Measurements from ENCODE around the gene LRP6. TPM values are rescaled to one million over a fixed set of nuclear protein-coding genes. Genes with fewer than 3 reads are reported as not detected.

LRP6 gene
- polyA plus RNA-seq, 4 donors, result 59.1 to 62.4 (median 60.9) TPM

DNA sequence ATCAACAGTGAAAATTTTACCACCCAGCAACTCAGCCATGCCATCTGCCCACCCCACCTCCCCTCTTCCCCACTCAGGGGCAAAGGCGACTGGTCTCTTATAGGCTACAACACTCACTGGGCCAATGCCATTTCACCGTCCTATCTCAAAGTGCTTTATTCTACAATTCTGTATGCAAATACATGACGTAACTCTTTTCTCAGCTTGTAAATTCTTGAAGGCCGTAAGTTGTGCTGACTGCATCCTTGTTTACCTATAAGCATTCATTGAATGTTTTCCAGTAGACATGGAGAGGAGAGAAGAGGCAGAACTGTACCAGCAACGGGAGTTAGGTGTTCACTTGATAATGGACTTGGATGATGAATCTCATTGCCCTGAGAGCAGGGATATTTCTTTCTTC is 180.5 kb downstream of the LRP6 start:
- DNase-seq (ENCODE audit: low read depth in 4 of 4, low spot score in 3 of 4), result no peak

DNA sequence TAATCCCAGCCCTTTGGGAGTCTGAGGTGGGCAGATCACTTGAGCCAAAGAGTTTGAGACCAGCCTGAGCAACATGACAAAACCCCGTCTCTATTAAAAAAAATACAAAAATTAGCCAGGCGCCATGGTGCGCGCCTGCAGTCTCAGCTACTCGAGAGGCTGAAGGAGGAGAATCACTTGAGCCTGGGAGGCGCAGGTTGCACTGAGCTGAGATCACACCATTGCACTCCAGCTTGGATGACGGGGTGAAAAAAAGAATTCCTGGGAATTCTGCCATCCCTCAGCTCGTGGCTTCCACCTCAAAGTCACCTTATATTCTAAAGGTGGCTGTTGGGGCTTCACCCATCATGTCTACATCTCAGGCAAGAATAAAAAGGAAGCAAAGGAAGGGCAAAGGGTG is 183.2 kb downstream of the LRP6 start:
- no peak for DNase-seq (ENCODE audit: low read depth in 4 of 4, low spot score in 3 of 4)

DNA sequence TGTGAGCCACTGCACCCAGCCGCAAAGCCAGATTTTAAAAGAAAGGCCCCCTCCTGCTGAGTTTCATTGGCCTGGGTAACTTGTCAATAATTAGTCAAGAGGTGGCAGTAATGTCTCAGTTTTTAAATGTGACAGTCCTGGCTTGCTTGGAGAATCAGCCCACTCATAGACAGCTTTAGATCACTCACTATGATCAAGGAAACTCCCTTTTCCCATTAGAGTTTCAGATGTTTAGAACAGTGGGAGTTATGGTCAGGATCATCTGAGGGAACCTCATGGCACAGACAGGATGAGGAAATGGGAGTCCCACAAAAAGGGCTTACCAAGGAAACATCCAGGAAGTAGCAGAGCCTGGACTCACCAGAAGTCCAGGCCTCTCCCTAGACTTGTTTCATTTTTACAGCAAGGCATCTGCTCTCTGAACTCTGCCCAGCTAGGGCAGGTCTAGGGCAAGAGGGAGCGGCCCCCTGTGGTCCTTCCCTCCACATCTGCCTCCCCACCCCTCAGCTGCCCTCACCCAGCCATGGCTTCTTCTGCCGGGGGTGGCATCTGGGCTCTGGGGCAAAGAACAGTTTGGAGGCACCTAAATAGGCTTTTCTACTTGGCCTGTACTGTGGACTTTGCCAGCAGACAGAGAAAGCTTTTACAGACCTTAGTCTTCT is 184.9 kb downstream of the LRP6 start:
- DNase-seq (ENCODE audit: low read depth in 4 of 4, low spot score in 3 of 4), result no peak

DNA sequence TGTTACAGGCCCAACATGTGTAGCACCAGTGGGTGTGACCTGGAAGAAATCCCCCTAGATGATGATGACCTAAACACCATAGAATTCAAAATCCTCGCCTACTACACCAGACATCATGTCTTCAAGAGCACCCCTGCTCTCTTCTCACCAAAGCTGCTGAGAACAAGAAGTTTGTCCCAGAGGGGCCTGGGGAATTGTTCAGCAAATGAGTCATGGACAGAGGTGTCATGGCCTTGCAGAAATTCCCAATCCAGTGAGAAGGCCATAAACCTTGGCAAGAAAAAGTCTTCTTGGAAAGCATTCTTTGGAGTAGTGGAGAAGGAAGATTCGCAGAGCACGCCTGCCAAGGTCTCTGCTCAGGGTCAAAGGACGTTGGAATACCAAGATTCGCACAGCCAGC is 187.6 kb downstream of the LRP6 start:
- no peak for DNase-seq (ENCODE audit: low read depth in 4 of 4, low spot score in 3 of 4)

DNA sequence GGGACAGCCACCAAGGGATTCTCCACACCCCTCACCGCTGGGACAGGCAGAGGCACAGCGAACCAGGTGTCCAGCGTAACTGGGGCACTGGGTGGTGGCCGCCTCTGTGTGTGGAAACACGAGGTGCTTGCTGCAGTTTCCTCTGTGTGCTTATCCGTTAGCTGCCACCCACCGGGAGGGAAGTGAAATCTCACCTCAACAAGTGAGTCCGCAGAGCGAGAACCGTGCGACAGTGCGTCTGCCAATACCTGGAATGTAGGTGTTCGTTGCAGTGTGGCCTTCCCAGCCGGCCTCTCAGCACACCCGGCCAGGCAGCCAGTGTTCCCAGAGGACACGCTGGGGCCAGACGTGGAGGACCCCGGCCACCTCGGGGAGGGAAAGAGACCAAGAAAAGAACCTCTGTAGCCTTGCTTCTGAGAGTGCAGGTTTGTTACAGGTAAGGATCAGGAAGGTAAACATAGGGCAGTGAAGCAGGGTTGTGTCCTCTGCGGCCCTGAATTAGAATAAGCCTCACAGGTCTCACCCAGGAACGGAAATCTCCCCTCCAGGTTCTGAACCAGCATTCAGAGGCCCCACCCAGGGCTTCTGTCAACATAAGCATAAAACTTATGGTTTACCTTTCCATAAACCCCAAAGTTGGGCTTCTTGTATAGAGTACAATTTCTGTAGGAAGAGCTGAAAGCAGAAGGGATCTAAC is 194.6 kb downstream of the LRP6 start:
- no peak for DNase-seq (ENCODE audit: low read depth in 4 of 4, low spot score in 3 of 4)

- no peak for DNase-seq (ENCODE audit: low read depth in 4 of 4, low spot score in 3 of 4)
Observed at GRCh38 chr12:12070674-12071656, 195.9 kb downstream of the LRP6 start, which contains the start of gene BCL2L14. TSS of gene BCL2L14 (plus strand) at chr12:12070939. CDS start at chr12:12079306, 8,367 bp downstream.

DNA sequence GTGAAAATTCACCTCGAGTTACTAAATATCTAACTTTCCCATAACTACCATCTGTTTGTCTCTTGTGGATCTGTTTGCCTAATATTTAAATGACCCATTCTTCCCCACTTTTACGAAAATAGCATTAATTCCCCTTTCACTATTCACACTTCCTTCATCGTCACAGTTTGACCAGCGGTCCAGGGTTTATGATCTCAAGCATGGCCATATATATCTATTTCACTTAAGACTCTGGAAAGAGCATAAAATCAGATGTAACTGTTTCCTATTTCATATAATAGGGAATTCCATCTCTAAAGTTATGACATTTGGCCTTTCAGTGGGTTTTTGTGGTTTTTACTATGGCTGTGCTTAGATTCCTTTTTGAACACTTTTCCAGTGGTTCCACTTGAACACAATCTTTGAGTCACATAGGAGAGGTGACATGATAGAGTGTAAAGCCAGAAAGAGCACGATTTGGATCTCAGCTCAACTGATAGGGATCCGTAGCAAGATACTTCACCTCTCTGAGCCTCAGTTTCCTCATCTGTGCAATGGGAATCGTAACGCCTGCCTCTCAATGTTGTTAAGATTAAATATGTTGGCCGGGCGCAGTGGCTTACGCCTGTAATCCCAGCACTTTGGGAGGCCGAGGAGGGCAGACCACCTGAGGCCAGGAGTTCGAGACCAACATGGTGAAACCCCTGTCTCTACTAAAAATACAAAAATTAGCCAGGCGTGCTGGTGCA is 196.9 kb downstream of the LRP6 start:
- no peak for DNase-seq (ENCODE audit: low read depth in 4 of 4, low spot score in 3 of 4)

DNA sequence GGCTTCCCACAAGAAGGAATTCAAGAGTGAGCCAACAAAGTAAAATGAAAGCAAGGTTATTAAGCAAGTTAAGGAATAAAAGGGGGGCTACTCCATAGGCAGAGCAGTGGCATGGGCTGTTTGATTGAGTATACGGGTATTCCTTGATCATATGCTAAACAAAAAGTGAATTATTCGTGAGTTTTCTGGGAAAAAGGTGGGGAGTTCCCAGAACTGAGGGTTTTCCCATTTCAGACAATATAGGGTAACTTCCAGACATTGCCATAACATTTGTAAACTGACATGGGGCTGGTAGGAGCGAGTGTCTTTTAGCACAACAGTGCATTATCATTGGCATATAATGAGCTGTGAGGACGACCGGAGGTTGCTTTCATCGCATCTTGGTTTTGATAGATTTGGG is 198.1 kb downstream of the LRP6 start:
- DNase-seq (ENCODE audit: low read depth in 4 of 4, low spot score in 3 of 4), result no peak

Other genes with a start within 250 kb of the LRP6 start
- gene BCL2L14, start 196.1 kb downstream of the LRP6 start, polyA plus RNA-seq (ENCODE audit: insufficient read length in 4 of 4), result under 1 TPM; 0.22 to 0.97 (median 0.36) TPM
- gene MANSC1, start 83.2 kb upstream of the LRP6 start, polyA plus RNA-seq (ENCODE audit: insufficient read length in 4 of 4), result 10 to 100 TPM; 34.7 to 43.3 (median 40.1) TPM
- 1 to 10 TPM; 8.2 to 9.2 (median 8.2) TPM for gene BORCS5, start 90.0 kb upstream of the LRP6 start, polyA plus RNA-seq (ENCODE audit: insufficient read length in 4 of 4)